Measurements from ENCODE around the gene GABRG3. TPM values are rescaled to one million over a fixed set of nuclear protein-coding genes. Genes with fewer than 3 reads are reported as not detected.

GABRG3 gene
- total RNA-seq, 1 donor from 2014 or later: 3.0 TPM

GRCh38 chr15:27134481-27134880 is 163.5 kb downstream of the GABRG3 start:
- Mint-ChIP-seq H3K36me3 (no peaks in the 10 kb centered on the region), H3K4me3 (no peak overlapping the region), H3K4me1 (peaks cover 16% of the 10 kb centered on the region), H3K27me3 (ENCODE audit: low read depth) (peaks cover 39% of the 10 kb centered on the region), H3K27ac (no peak overlapping the region), H3K9me3 (peaks cover 9% of the 10 kb centered on the region)
- DNase-seq (ENCODE audit: low spot score in 2 of 2, unreplicated experiment in 2 of 2): no peak
- no peak for TF ChIP-seq CTCF (IDR thresholded peaks at IDR 0.05; ENCODE audit: unreplicated experiment)

DNA sequence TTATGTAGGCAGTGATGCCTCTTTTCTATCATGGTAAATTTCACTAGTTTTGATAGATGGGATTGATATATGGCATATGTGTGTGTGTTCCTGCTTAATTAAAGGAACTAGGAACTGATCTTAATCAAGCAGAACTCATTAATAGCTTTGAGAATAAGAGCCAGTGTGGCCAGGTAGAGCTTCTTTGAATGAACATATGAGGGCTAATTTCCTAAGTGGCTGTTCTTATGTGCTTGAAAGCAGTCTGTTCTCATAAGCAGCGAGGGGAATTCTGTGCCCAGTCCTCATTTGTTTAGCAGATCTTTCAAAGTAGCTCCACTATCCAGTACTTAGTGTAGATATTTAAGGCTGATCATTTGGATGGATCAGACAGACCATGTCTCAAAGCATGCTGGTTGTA is 164.2 kb downstream of the GABRG3 start:
- Mint-ChIP-seq H3K27ac (no peak overlapping the region), H3K36me3 (no peaks in the 10 kb centered on the region), H3K4me3 (no peak overlapping the region), H3K27me3 (ENCODE audit: low read depth) (peaks cover 40% of the 10 kb centered on the region), H3K9me3 (peaks cover 6% of the 10 kb centered on the region), H3K4me1 (peaks cover 16% of the 10 kb centered on the region)
- no peak for TF ChIP-seq CTCF (IDR thresholded peaks at IDR 0.05; ENCODE audit: unreplicated experiment)
- no peak for DNase-seq (ENCODE audit: low spot score in 2 of 2, unreplicated experiment in 2 of 2)

GRCh38 chr15:27137127-27137526 is 166.1 kb downstream of the GABRG3 start:
- H3K9me3 Mint-ChIP-seq: no peaks in the 10 kb centered on the region
- H3K4me1 Mint-ChIP-seq: peaks cover 16% of the 10 kb centered on the region
- H3K4me3 Mint-ChIP-seq: no peak overlapping the region
- no peak for TF ChIP-seq CTCF (IDR thresholded peaks at IDR 0.05; ENCODE audit: unreplicated experiment)
- DNase-seq (ENCODE audit: low spot score in 2 of 2, unreplicated experiment in 2 of 2): no peak
- no peak overlapping the region for H3K27ac Mint-ChIP-seq
- no peaks in the 10 kb centered on the region for H3K36me3 Mint-ChIP-seq
- H3K27me3 Mint-ChIP-seq (ENCODE audit: low read depth): peaks cover 37% of the 10 kb centered on the region

- H3K4me1 Mint-ChIP-seq: no peaks in the 10 kb centered on the region
- peaks cover 8% of the 10 kb centered on the region for H3K9me3 Mint-ChIP-seq
- no peak overlapping the region for H3K27ac Mint-ChIP-seq
- no peaks in the 10 kb centered on the region for H3K36me3 Mint-ChIP-seq
- DNase-seq (ENCODE audit: low spot score in 2 of 2, unreplicated experiment in 2 of 2): no peak
- H3K27me3 Mint-ChIP-seq (ENCODE audit: low read depth): no peaks in the 10 kb centered on the region
- TF ChIP-seq CTCF (IDR thresholded peaks at IDR 0.05; ENCODE audit: unreplicated experiment): no peak
- no peak overlapping the region for H3K4me3 Mint-ChIP-seq
These were observed 194.6 kb downstream of the GABRG3 start for GRCh38 chr15:27165590-27165989.

- H3K4me1 Mint-ChIP-seq: no peaks in the 10 kb centered on the region
- TF ChIP-seq CTCF (IDR thresholded peaks at IDR 0.05; ENCODE audit: unreplicated experiment): no peak
- no peak overlapping the region for H3K4me3 Mint-ChIP-seq
- H3K27ac Mint-ChIP-seq: no peak overlapping the region
- no peaks in the 10 kb centered on the region for H3K36me3 Mint-ChIP-seq
- DNase-seq (ENCODE audit: low spot score in 2 of 2, unreplicated experiment in 2 of 2): no peak
- no peaks in the 10 kb centered on the region for H3K27me3 Mint-ChIP-seq (ENCODE audit: low read depth)
- peaks cover 6% of the 10 kb centered on the region for H3K9me3 Mint-ChIP-seq
These were observed 195.9 kb downstream of the GABRG3 start for GRCh38 chr15:27166917-27167316.

- Mint-ChIP-seq H3K27me3 (ENCODE audit: low read depth) (no peaks in the 10 kb centered on the region), H3K4me3 (no peak overlapping the region), H3K27ac (no peak overlapping the region), H3K36me3 (no peaks in the 10 kb centered on the region), H3K4me1 (no peaks in the 10 kb centered on the region), H3K9me3 (no peaks in the 10 kb centered on the region)
- no peak for DNase-seq (ENCODE audit: low spot score in 2 of 2, unreplicated experiment in 2 of 2)
- TF ChIP-seq CTCF (IDR thresholded peaks at IDR 0.05; ENCODE audit: unreplicated experiment): no peak
These were observed 196.8 kb downstream of the GABRG3 start for GRCh38 chr15:27167738-27168137.

All from mesothelial cell of epicardium (in vitro differentiated cells).